Neural progenitor cell (in vitro differentiated cells): ENCODE measurements around the gene SDK1. TPM values are rescaled to one million over a fixed set of nuclear protein-coding genes. Genes with fewer than 3 reads are reported as not detected.

Experiments used
- DNase-seq: peaks from one replicate; pipeline ENCODE4 v3.0.0-alpha.2; 2016; ENCODE audit warnings: low spot score
- H2AFZ ChIP-seq: fragments of 200-600 bp; sonication (generic); replicated peaks from 2 replicates; pipeline ENCODE4 v1.6.1; 2016; ENCODE audit warnings: antibody characterized with exemption
- H3F3A ChIP-seq: fragments of 200-600 bp; sonication (generic); 2 replicates; pipeline ENCODE4 v1.6.1; 2016; ENCODE audit warnings: antibody characterized with exemption, low read depth
- H3K27ac ChIP-seq: fragments of 200-600 bp; sonication (generic); 2 replicates; pipeline ENCODE4 v1.5.1; 2016; ENCODE audit warnings: mild to moderate bottlenecking
- H3K27me3 ChIP-seq: fragments of 200-600 bp; sonication (generic); 2 replicates; pipeline ENCODE4 v1.6.1; 2016; ENCODE audit warnings: mild to moderate bottlenecking, moderate library complexity
- H3K36me3 ChIP-seq: fragments of 200-600 bp; sonication (generic); 2 replicates; pipeline ENCODE4 v1.5.1; 2016
- H3K4me1 ChIP-seq: fragments of 200-600 bp; sonication (generic); 2 replicates; pipeline ENCODE4 v1.6.1; 2016; ENCODE audit warnings: mixed run types
- H3K4me2 ChIP-seq: fragments of 200-600 bp; sonication (generic); 2 replicates; pipeline ENCODE4 v1.6.1; 2016
- H3K4me3 ChIP-seq: fragments of 200-600 bp; sonication (generic); 2 replicates; pipeline ENCODE4 v1.5.1; 2016
- H3K79me2 ChIP-seq: fragments of 200-600 bp; sonication (generic); 2 replicates; pipeline ENCODE4 v1.6.1; 2016; ENCODE audit warnings: low read depth
- H3K9ac ChIP-seq: fragments of 200-600 bp; sonication (generic); 2 replicates; pipeline ENCODE4 v1.6.1; 2016
- H3K9me3 ChIP-seq: fragments of 200-600 bp; sonication (generic); 2 replicates; pipeline ENCODE4 v1.5.1; 2016; ENCODE audit warnings: low read depth
- H4K20me1 ChIP-seq: fragments of 200-600 bp; sonication (generic); 2 replicates; pipeline ENCODE4 v1.6.1; 2016; ENCODE audit warnings: low read depth
- H3K27ac Mint-ChIP-seq: 3 replicates; pipeline ENCODE4 v1.8.0; 2021; ENCODE audit warnings: mixed read lengths
- H3K27me3 Mint-ChIP-seq: 2 replicates; pipeline ENCODE4 v1.8.0; 2022; ENCODE audit warnings: low read depth, mild to moderate bottlenecking, inconsistent platforms, moderate library complexity, mixed read lengths; ENCODE audit not compliant: insufficient read depth
- H3K36me3 Mint-ChIP-seq: 3 replicates; pipeline ENCODE4 v1.8.0; 2021; ENCODE audit warnings: mixed read lengths
- H3K4me1 Mint-ChIP-seq: 3 replicates; pipeline ENCODE4 v1.8.0; 2021; ENCODE audit warnings: mixed read lengths
- H3K4me3 Mint-ChIP-seq: 3 replicates; pipeline ENCODE4 v1.8.0; 2021; ENCODE audit warnings: mild to moderate bottlenecking, moderate library complexity, mixed read lengths
- H3K9me3 Mint-ChIP-seq: 3 replicates; pipeline ENCODE4 v1.8.0; 2020; ENCODE audit warnings: mixed read lengths
- EZH2 ChIP-seq: fragments of 200-600 bp; sonication (generic); IDR thresholded peaks from 2 replicates; pipeline ENCODE4 v1.6.1; 2017; ENCODE audit warnings: antibody characterized with exemption, mild to moderate bottlenecking, moderate library complexity
- EZH2phosphoT487 ChIP-seq: fragments of 200-600 bp; sonication (generic); IDR thresholded peaks from 2 replicates; pipeline ENCODE4 v1.6.1; 2017; ENCODE audit warnings: antibody characterized with exemption
- total RNA-seq: library from RNA; depleted of rRNA; stranded (reverse); fragments of >200 nt; gene quantifications from 2 replicates; pipeline ENCODE4 v1.2.3, GENCODE V29; 2015; ENCODE audit warnings: low replicate concordance
- TF ChIP-seq, protein P1 (sequence below): fragments of 200-600 bp; sonication (generic); IDR thresholded peaks from 2 replicates; pipeline ENCODE4 v1.5.1; 2017; ENCODE audit warnings: antibody characterized with exemption, mild to moderate bottlenecking

The SDK1 gene
- total RNA-seq, 1 donor from 2014 or later: 4.9 TPM

DNA sequence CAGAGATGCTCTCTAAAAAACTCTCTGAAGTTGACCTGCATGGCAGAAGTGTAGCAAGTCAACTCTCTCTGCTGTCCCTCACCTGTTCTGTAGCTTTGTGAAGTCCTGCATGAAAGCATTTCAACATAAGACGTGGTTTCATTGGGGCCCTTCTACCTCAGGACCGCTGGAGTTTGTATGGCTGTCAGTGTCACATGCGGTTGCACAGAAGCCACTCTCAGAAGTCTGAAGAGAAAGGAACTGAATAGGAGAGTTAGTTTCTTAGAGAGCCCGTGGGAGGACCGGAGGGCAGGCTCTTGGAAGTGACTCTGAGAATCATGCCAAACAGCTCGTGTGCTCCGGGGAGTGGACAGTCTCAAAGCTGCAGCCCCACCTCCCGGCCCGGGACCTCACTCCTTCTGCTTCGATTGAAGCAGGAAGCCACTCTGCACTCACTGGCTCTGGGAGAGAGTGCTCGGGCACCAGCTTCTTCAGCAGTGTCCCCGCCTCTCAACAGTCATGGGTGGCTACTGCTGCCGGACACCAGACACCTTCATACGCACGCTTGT is 486.7 kb downstream of the SDK1 start:
- Histone ChIP-seq H2AFZ (no peak overlapping the region), H3K9ac (no peak overlapping the region), H3K4me1 (no peaks in the 10 kb centered on the region), H3K79me2 (no peaks in the 10 kb centered on the region), H3K27me3 (no peaks in the 10 kb centered on the region), H4K20me1 (no peaks in the 10 kb centered on the region), H3F3A (no peaks in the 10 kb centered on the region), H3K4me2 (no peak overlapping the region), H3K4me3 (no peak overlapping the region), H3K9me3 (no peaks in the 10 kb centered on the region), H3K36me3 (no peaks in the 10 kb centered on the region), H3K27ac (no peak overlapping the region)
- no peak for DNase-seq
- no peak for TF ChIP-seq EZH2
- H3K9me3 Mint-ChIP-seq: peaks cover 7% of the 10 kb centered on the region
- H3K27me3 Mint-ChIP-seq: no peaks in the 10 kb centered on the region
- H3K36me3 Mint-ChIP-seq: no peaks in the 10 kb centered on the region
- no peak overlapping the region for H3K27ac Mint-ChIP-seq
- H3K4me3 Mint-ChIP-seq: no peak overlapping the region
- peaks cover 6% of the 10 kb centered on the region for H3K4me1 Mint-ChIP-seq

DNA sequence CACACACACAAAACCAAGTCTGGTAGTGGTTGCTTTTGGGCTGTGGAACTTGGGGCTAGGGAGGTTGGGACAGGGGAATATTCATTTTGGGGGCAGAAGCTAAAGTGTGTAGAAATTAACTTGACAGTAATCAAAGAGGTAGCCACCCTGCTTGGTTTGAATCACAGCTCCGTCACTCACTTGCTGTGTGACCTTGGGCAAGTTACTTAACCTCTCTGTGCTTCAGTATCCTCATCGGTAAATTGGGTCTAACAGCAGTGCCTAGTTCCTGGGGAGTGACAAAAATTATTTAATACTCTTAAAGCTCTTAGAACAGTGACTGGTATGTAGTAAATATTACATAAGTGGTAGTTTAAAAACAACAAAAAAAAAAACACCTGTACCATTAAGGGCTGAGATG is 489.8 kb downstream of the SDK1 start:
- Histone ChIP-seq H3K4me1 (no peaks in the 10 kb centered on the region), H3K36me3 (no peaks in the 10 kb centered on the region), H3K27me3 (no peaks in the 10 kb centered on the region), H3F3A (no peaks in the 10 kb centered on the region), H3K27ac (no peak overlapping the region), H3K9ac (no peak overlapping the region), H3K79me2 (no peaks in the 10 kb centered on the region), H2AFZ (no peak overlapping the region), H3K9me3 (no peaks in the 10 kb centered on the region), H4K20me1 (no peaks in the 10 kb centered on the region), H3K4me2 (no peak overlapping the region), H3K4me3 (no peak overlapping the region)
- Mint-ChIP-seq H3K36me3 (no peaks in the 10 kb centered on the region), H3K4me1 (peaks cover 6% of the 10 kb centered on the region), H3K4me3 (no peak overlapping the region), H3K9me3 (no peaks in the 10 kb centered on the region), H3K27ac (no peak overlapping the region), H3K27me3 (no peaks in the 10 kb centered on the region)
- TF ChIP-seq, protein P1, sequence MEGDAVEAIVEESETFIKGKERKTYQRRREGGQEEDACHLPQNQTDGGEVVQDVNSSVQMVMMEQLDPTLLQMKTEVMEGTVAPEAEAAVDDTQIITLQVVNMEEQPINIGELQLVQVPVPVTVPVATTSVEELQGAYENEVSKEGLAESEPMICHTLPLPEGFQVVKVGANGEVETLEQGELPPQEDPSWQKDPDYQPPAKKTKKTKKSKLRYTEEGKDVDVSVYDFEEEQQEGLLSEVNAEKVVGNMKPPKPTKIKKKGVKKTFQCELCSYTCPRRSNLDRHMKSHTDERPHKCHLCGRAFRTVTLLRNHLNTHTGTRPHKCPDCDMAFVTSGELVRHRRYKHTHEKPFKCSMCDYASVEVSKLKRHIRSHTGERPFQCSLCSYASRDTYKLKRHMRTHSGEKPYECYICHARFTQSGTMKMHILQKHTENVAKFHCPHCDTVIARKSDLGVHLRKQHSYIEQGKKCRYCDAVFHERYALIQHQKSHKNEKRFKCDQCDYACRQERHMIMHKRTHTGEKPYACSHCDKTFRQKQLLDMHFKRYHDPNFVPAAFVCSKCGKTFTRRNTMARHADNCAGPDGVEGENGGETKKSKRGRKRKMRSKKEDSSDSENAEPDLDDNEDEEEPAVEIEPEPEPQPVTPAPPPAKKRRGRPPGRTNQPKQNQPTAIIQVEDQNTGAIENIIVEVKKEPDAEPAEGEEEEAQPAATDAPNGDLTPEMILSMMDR: no peak
- TF ChIP-seq EZH2phosphoT487 (no peak), EZH2 (no peak)
- no peak for DNase-seq

DNA sequence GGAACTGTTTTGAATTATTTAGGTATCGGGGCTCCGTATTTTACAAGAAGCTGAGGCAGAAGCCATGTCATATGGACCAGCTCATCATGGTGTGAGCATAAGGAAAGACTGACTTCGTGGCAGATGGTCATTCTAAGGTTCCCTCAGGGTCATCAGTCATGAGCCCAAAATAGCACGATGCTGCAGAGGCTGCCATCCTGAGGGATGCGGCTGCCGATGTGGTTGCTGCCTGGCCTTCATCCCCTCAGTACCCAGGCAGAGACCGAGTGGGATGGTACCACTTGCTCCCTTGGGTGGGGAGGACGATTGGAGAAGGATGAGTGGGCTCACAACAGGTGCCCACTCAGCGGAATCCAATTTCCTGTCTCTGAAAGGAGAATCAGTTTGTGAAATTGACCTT is 490.3 kb downstream of the SDK1 start:
- no peaks in the 10 kb centered on the region for H3K9me3 ChIP-seq

DNA sequence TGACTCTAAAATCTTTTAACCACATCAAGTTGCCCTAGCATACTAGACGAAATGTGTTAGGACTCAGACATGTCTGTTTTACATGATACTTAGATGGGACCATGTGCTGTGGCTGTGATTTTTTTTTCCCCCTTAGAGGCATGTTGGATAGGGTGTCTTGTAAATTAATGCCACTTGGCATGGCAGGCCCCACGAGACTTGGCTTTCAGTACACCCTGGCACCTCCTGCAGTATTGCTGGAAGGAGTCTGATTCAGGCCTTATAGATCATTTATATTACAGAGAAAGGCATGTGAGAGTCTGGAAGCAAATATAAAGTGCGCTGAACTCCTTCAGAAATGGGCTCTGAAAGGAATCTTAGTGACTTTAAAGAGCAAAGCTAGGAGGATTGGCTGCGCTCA is 494.1 kb downstream of the SDK1 start:
- Histone ChIP-seq H3K4me2 (no peak overlapping the region), H3K27ac (no peak overlapping the region), H3K9ac (no peak overlapping the region), H3K36me3 (no peaks in the 10 kb centered on the region), H3K79me2 (no peaks in the 10 kb centered on the region), H3K9me3 (no peaks in the 10 kb centered on the region), H4K20me1 (no peaks in the 10 kb centered on the region), H3K4me1 (no peaks in the 10 kb centered on the region), H2AFZ (no peak overlapping the region), H3F3A (no peaks in the 10 kb centered on the region), H3K27me3 (no peaks in the 10 kb centered on the region), H3K4me3 (no peak overlapping the region)
- Mint-ChIP-seq H3K36me3 (no peaks in the 10 kb centered on the region), H3K9me3 (peaks cover 2% of the 10 kb centered on the region), H3K4me1 (no peaks in the 10 kb centered on the region), H3K4me3 (no peak overlapping the region), H3K27me3 (no peaks in the 10 kb centered on the region), H3K27ac (no peak overlapping the region)
- TF ChIP-seq, protein P1: no peak
- no peak for DNase-seq

More for the DNA sequence above, 490.3 kb downstream of the SDK1 start:
- Histone ChIP-seq H3K27ac (no peak overlapping the region), H3K4me2 (no peak overlapping the region), H3K4me3 (no peak overlapping the region), H2AFZ (no peak overlapping the region), H3K36me3 (no peaks in the 10 kb centered on the region), H3F3A (no peaks in the 10 kb centered on the region), H3K27me3 (no peaks in the 10 kb centered on the region), H4K20me1 (no peaks in the 10 kb centered on the region), H3K4me1 (no peaks in the 10 kb centered on the region), H3K9ac (no peak overlapping the region), H3K79me2 (no peaks in the 10 kb centered on the region)
- no peaks in the 10 kb centered on the region for H3K27me3 Mint-ChIP-seq
- H3K27ac Mint-ChIP-seq: no peak overlapping the region
- peaks cover 6% of the 10 kb centered on the region for H3K4me1 Mint-ChIP-seq
- TF ChIP-seq, protein P1: no peak
- TF ChIP-seq EZH2 (no peak), EZH2phosphoT487 (no peak)
- H3K9me3 Mint-ChIP-seq: no peaks in the 10 kb centered on the region
- no peak for DNase-seq
- no peaks in the 10 kb centered on the region for H3K36me3 Mint-ChIP-seq
- H3K4me3 Mint-ChIP-seq: no peak overlapping the region
